Dendritic cell treated with granulocyte-macrophage colony-stimulating factor and Interleukin-4, amounts not matched to agents 40 ng/mL and 50 ng/mL, for 4 days (primary cell): ENCODE measurements around the gene CAB39.

Experiments
- H3K27ac Mint-ChIP-seq: one replicate; pipeline ENCODE4 v1.8.0; 2022; ENCODE audit warnings: mild to moderate bottlenecking, mixed read lengths
- H3K27me3 Mint-ChIP-seq: one replicate; pipeline ENCODE4 v1.8.0; 2022; ENCODE audit warnings: mild to moderate bottlenecking, mixed read lengths
- H3K36me3 Mint-ChIP-seq: one replicate; pipeline ENCODE4 v1.8.0; 2022; ENCODE audit warnings: low read depth, mixed read lengths
- H3K4me1 Mint-ChIP-seq: one replicate; pipeline ENCODE4 v1.8.0; 2022; ENCODE audit warnings: low read depth, mixed read lengths
- H3K4me3 Mint-ChIP-seq: one replicate; pipeline ENCODE4 v1.8.0; 2022; ENCODE audit warnings: mild to moderate bottlenecking, moderate library complexity, mixed read lengths
- H3K9me3 Mint-ChIP-seq: one replicate; pipeline ENCODE4 v1.8.0; 2022; ENCODE audit warnings: mixed read lengths
- intact Hi-C: fragments of 100-400 bp; cut with micrococcal nuclease; formaldehyde crosslinking; loops from one replicate; pipeline ENCODE4 v1.15.0; 2022

CAB39 gene

GRCh38 chr2:230795856-230796255, 83.2 kb downstream of the CAB39 start:
- Mint-ChIP-seq H3K9me3 (no peaks in the 10 kb centered on the region), H3K36me3 (peaks cover 60% of the 10 kb centered on the region), H3K4me3 (no peak overlapping the region)

GRCh38 chr2:230796280-230796862, 83.7 kb downstream of the CAB39 start:
- Mint-ChIP-seq H3K27me3 (no peaks in the 10 kb centered on the region), H3K4me3 (no peak overlapping the region), H3K9me3 (no peaks in the 10 kb centered on the region), H3K27ac (no peak overlapping the region), H3K36me3 (peaks cover 60% of the 10 kb centered on the region), H3K4me1 (peaks cover 38% of the 10 kb centered on the region)
- intact Hi-C loops = loop anchor here (5.0 kb wide), 2 partner anchors 34 to 84 kb away; partner anchors contain the start of gene CAB39

More at GRCh38 chr2:230795856-230796255, 83.2 kb downstream of the CAB39 start:
- Mint-ChIP-seq H3K4me1 (peaks cover 43% of the 10 kb centered on the region), H3K27me3 (no peaks in the 10 kb centered on the region), H3K27ac (no peak overlapping the region)
- intact Hi-C loops = loop anchor here (5.0 kb wide), 2 partner anchors 34 to 84 kb away; partner anchors contain the start of gene CAB39

- no peaks in the 10 kb centered on the region for H3K9me3 Mint-ChIP-seq
- peaks cover 24% of the 10 kb centered on the region for H3K4me1 Mint-ChIP-seq
- intact Hi-C loops = loop anchor here (5.0 kb wide), 2 partner anchors 36 to 86 kb away; partner anchors contain the start of gene CAB39
- H3K27me3 Mint-ChIP-seq = no peaks in the 10 kb centered on the region
- H3K27ac Mint-ChIP-seq = no peak overlapping the region
- H3K4me3 Mint-ChIP-seq = no peak overlapping the region
- H3K36me3 Mint-ChIP-seq = peaks cover 60% of the 10 kb centered on the region
Measured at GRCh38 chr2:230797515-230798495, 85.2 kb downstream of the CAB39 start.

GRCh38 chr2:230798769-230799399, 86.2 kb downstream of the CAB39 start:
- Mint-ChIP-seq H3K27ac (no peak overlapping the region), H3K4me1 (peaks cover 16% of the 10 kb centered on the region), H3K27me3 (no peaks in the 10 kb centered on the region), H3K4me3 (no peak overlapping the region), H3K36me3 (peaks cover 60% of the 10 kb centered on the region), H3K9me3 (no peaks in the 10 kb centered on the region)
- intact Hi-C loops = loop anchor here (5.0 kb wide), 2 partner anchors 37 to 87 kb away; partner anchors contain the start of gene CAB39

- Mint-ChIP-seq H3K9me3 (no peaks in the 10 kb centered on the region), H3K27ac (no peak overlapping the region), H3K4me1 (peaks cover 38% of the 10 kb centered on the region), H3K4me3 (no peak overlapping the region), H3K36me3 (peaks cover 70% of the 10 kb centered on the region), H3K27me3 (no peaks in the 10 kb centered on the region)
- intact Hi-C loops = no loop called here
Measured at GRCh38 chr2:230805353-230806017, 92.8 kb downstream of the CAB39 start.

- Mint-ChIP-seq H3K9me3 (no peaks in the 10 kb centered on the region), H3K4me3 (no peak overlapping the region), H3K27ac (no peak overlapping the region), H3K36me3 (peaks cover 70% of the 10 kb centered on the region), H3K27me3 (no peaks in the 10 kb centered on the region), H3K4me1 (peaks cover 35% of the 10 kb centered on the region)
- intact Hi-C loops = no loop called here
Measured at GRCh38 chr2:230807729-230808128, 95.1 kb downstream of the CAB39 start.

- H3K9me3 Mint-ChIP-seq = no peaks in the 10 kb centered on the region
- no peak overlapping the region for H3K4me3 Mint-ChIP-seq
- H3K27me3 Mint-ChIP-seq = no peaks in the 10 kb centered on the region
- no peak overlapping the region for H3K27ac Mint-ChIP-seq
- H3K36me3 Mint-ChIP-seq = peaks cover 70% of the 10 kb centered on the region
- H3K4me1 Mint-ChIP-seq = peaks cover 35% of the 10 kb centered on the region
- intact Hi-C loops = no loop called here
Measured at GRCh38 chr2:230809015-230809414, 96.4 kb downstream of the CAB39 start.

- H3K4me1 Mint-ChIP-seq = peaks cover 35% of the 10 kb centered on the region
- H3K27ac Mint-ChIP-seq = no peak overlapping the region
- H3K4me3 Mint-ChIP-seq = no peak overlapping the region
- H3K9me3 Mint-ChIP-seq = no peaks in the 10 kb centered on the region
- intact Hi-C loops = no loop called here
- H3K27me3 Mint-ChIP-seq = no peaks in the 10 kb centered on the region
- peaks cover 71% of the 10 kb centered on the region for H3K36me3 Mint-ChIP-seq
Measured at GRCh38 chr2:230809677-230810251, 97.1 kb downstream of the CAB39 start.

GRCh38 chr2:230811508-230811907, 98.9 kb downstream of the CAB39 start:
- no peak overlapping the region for H3K4me3 Mint-ChIP-seq
- no peaks in the 10 kb centered on the region for H3K9me3 Mint-ChIP-seq
- intact Hi-C loops = no loop called here
- H3K27me3 Mint-ChIP-seq = no peaks in the 10 kb centered on the region
- H3K4me1 Mint-ChIP-seq = peaks cover 25% of the 10 kb centered on the region
- H3K27ac Mint-ChIP-seq = no peak overlapping the region
- H3K36me3 Mint-ChIP-seq = peaks cover 77% of the 10 kb centered on the region

- no peaks in the 10 kb centered on the region for H3K27me3 Mint-ChIP-seq
- H3K9me3 Mint-ChIP-seq = no peaks in the 10 kb centered on the region
- peaks cover 82% of the 10 kb centered on the region for H3K36me3 Mint-ChIP-seq
- no peak overlapping the region for H3K27ac Mint-ChIP-seq
- H3K4me3 Mint-ChIP-seq = no peak overlapping the region
- H3K4me1 Mint-ChIP-seq = peaks cover 23% of the 10 kb centered on the region
- intact Hi-C loops = no loop called here
Measured at GRCh38 chr2:230812033-230812432, 99.4 kb downstream of the CAB39 start.

GRCh38 chr2:230814616-230815015, 102.0 kb downstream of the CAB39 start:
- Mint-ChIP-seq H3K9me3 (no peaks in the 10 kb centered on the region), H3K36me3 (peaks cover 97% of the 10 kb centered on the region), H3K4me3 (no peak overlapping the region), H3K27ac (no peak overlapping the region), H3K4me1 (peaks cover 3% of the 10 kb centered on the region), H3K27me3 (no peaks in the 10 kb centered on the region)
- intact Hi-C loops = no loop called here

GRCh38 chr2:230815088-230815487, 102.4 kb downstream of the CAB39 start:
- H3K27ac Mint-ChIP-seq = no peak overlapping the region
- no peak overlapping the region for H3K4me3 Mint-ChIP-seq
- intact Hi-C loops = no loop called here

GRCh38 chr2:230816735-230817134, 104.1 kb downstream of the CAB39 start:
- Mint-ChIP-seq H3K4me1 (no peaks in the 10 kb centered on the region), H3K9me3 (no peaks in the 10 kb centered on the region), H3K27ac (no peak overlapping the region), H3K36me3 (peaks cover 96% of the 10 kb centered on the region), H3K4me3 (no peak overlapping the region), H3K27me3 (no peaks in the 10 kb centered on the region)
- intact Hi-C loops = no loop called here

More at GRCh38 chr2:230815088-230815487, 102.4 kb downstream of the CAB39 start:
- Mint-ChIP-seq H3K36me3 (peaks cover 97% of the 10 kb centered on the region), H3K4me1 (no peaks in the 10 kb centered on the region), H3K9me3 (no peaks in the 10 kb centered on the region), H3K27me3 (no peaks in the 10 kb centered on the region)
